Transverse colon (tissue), 4 donors: ENCODE results near the gene RASEF. TPM values are rescaled to one million over a fixed set of nuclear protein-coding genes. Genes with fewer than 3 reads are reported as not detected.

Experiments
- DNase-seq: peaks from one replicate; pipeline ENCODE4 v3.0.0-alpha.2; 2019
- H3K27ac ChIP-seq, 4 donors: fragments of 200-600 bp; sonication (generic); 2 replicates each; pipeline ENCODE4 v1.5.1; 2016 to 2018; ENCODE audit warnings: inconsistent platforms in 4 of 4
- H3K27me3 ChIP-seq: fragments of 200-600 bp; sonication (generic); 2 replicates; pipeline ENCODE4 v1.5.1; 2017; ENCODE audit warnings: inconsistent platforms
- H3K36me3 ChIP-seq, 4 donors: fragments of 200-600 bp; sonication (generic); 2 replicates each; pipeline ENCODE4 v1.5.1; 2017 to 2019; ENCODE audit warnings: inconsistent platforms in 4 of 4
- H3K4me1 ChIP-seq, 4 donors: fragments of 200-600 bp; sonication (generic); 2 replicates each; pipeline ENCODE4 v1.5.1; 2017 to 2020; ENCODE audit warnings: inconsistent platforms in 4 of 4
- H3K4me3 ChIP-seq, 4 donors: fragments of 200-600 bp; sonication (generic); 1 replicate in 1 of 4; 2 replicates in 3 of 4; pipeline versions ENCODE4 v1.5.1 to v1.6.1; 2017 to 2019; ENCODE audit warnings: inconsistent platforms in 4 of 4
- H3K9me3 ChIP-seq, 2 donors: fragments of 200-600 bp; sonication (generic); 2 replicates each; pipeline ENCODE4 v1.5.1; 2017 to 2019; ENCODE audit warnings: inconsistent platforms in 2 of 2
- EP300 ChIP-seq: sonication (generic); formaldehyde crosslinking; IDR thresholded peaks from one replicate; pipeline ENCODE4 v1.6.1; 2017; ENCODE audit warnings: antibody characterized with exemption, low read depth
- POLR2A ChIP-seq: fragments of 450-650 bp; IDR thresholded peaks from one replicate; pipeline ENCODE4 v1.6.1; 2016; ENCODE audit warnings: antibody characterized with exemption, mild to moderate bottlenecking, moderate library complexity
- POLR2AphosphoS5 ChIP-seq, 3 donors: sonication (generic); formaldehyde crosslinking; IDR thresholded peaks; one replicate each; pipeline ENCODE4 v1.6.1; 2016; ENCODE audit warnings: antibody characterized with exemption in 3 of 3
- WGBS, 2 donors: methylation state at CpG; one replicate each; pipeline ENCODE4 v1.1.5; 2018; ENCODE audit warnings: low coverage in 1 of 2; 5-methylcytosine and 5-hydroxymethylcytosine counted together
- in situ Hi-C, 4 donors: fragments of 200-750 bp; cut with MboI; loops; one replicate each; pipeline versions ENCODE4 v1.15.0 to v1.15.1; 2017; ENCODE audit warnings: low sequenced_read_pairs in 3 of 4, low pct_ligation_motif_present in 1 of 4, low pct_unique_long_range_greater_than_20kb in 1 of 4
- intact Hi-C: fragments of 100-400 bp; cut with DNase I; formaldehyde crosslinking; loops from one replicate; pipeline ENCODE4 v1.15.1; 2023; ENCODE audit warnings: low total_unique reads
- total RNA-seq, 4 donors: library from RNA; depleted of rRNA; stranded (reverse); fragments of >200 nt; gene quantifications; one replicate each; pipeline ENCODE4 v1.1.0, GENCODE V29; 2016
- TF ChIP-seq, protein P1 (sequence below), 5 experiments: fragments of 200-600 bp in 3 of 5; fragments of 450-650 bp in 2 of 5; sonication (generic) in 3 of 5; IDR thresholded peaks; 1 replicate in 2 of 5; 2 replicates in 3 of 5; pipeline ENCODE4 v1.5.1; 2016 to 2017; ENCODE audit warnings: antibody characterized with exemption in 5 of 5, inconsistent platforms in 3 of 5, mild to moderate bottlenecking in 2 of 5, moderate library complexity in 1 of 5

Gene RASEF
- total RNA-seq, 4 donors from 2014 or later: 69.9 to 189 (median 105) TPM

GRCh38 chr9:83020864-83021263, 42.1 kb downstream of the RASEF start:
- Histone ChIP-seq H3K27ac (no peak overlapping the region), H3K36me3 (no peaks in the 10 kb centered on the region), H3K4me3 (no peak overlapping the region), H3K27me3 (no peaks in the 10 kb centered on the region), H3K9me3 (no peaks in the 10 kb centered on the region), H3K4me1 (no peaks in the 10 kb centered on the region)
- TF ChIP-seq, protein P1, sequence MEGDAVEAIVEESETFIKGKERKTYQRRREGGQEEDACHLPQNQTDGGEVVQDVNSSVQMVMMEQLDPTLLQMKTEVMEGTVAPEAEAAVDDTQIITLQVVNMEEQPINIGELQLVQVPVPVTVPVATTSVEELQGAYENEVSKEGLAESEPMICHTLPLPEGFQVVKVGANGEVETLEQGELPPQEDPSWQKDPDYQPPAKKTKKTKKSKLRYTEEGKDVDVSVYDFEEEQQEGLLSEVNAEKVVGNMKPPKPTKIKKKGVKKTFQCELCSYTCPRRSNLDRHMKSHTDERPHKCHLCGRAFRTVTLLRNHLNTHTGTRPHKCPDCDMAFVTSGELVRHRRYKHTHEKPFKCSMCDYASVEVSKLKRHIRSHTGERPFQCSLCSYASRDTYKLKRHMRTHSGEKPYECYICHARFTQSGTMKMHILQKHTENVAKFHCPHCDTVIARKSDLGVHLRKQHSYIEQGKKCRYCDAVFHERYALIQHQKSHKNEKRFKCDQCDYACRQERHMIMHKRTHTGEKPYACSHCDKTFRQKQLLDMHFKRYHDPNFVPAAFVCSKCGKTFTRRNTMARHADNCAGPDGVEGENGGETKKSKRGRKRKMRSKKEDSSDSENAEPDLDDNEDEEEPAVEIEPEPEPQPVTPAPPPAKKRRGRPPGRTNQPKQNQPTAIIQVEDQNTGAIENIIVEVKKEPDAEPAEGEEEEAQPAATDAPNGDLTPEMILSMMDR (IDR thresholded peaks at IDR 0.05): no peak
- no peak for TF ChIP-seq POLR2A
- no peak for TF ChIP-seq EP300
- no peak for TF ChIP-seq POLR2AphosphoS5 (IDR thresholded peaks at IDR 0.05)
- intact Hi-C loops (no loop called here), in situ Hi-C loops (no loop called here)
- DNase-seq: no peak
- WGBS, 2 donors: 84 to 93% methylated on average over 2 of the region's 2 CpGs

GRCh38 chr9:83020327-83020726, 42.6 kb downstream of the RASEF start:
- no peak for DNase-seq
- no peaks in the 10 kb centered on the region for H3K9me3 ChIP-seq
- 79 to 85% methylated on average over 4 to 7 of the region's 7 CpGs for WGBS, 2 donors
- no peak overlapping the region for H3K27ac ChIP-seq
- H3K4me3 ChIP-seq: no peak overlapping the region
- in situ Hi-C loops (no loop called here), intact Hi-C loops (no loop called here)
- H3K27me3 ChIP-seq: no peaks in the 10 kb centered on the region
- no peaks in the 10 kb centered on the region for H3K4me1 ChIP-seq
- no peaks in the 10 kb centered on the region for H3K36me3 ChIP-seq
- no peak for TF ChIP-seq EP300
- TF ChIP-seq, protein P1 (IDR thresholded peaks at IDR 0.05): no peak
- no peak for TF ChIP-seq POLR2AphosphoS5 (IDR thresholded peaks at IDR 0.05)
- TF ChIP-seq POLR2A: no peak

DNA sequence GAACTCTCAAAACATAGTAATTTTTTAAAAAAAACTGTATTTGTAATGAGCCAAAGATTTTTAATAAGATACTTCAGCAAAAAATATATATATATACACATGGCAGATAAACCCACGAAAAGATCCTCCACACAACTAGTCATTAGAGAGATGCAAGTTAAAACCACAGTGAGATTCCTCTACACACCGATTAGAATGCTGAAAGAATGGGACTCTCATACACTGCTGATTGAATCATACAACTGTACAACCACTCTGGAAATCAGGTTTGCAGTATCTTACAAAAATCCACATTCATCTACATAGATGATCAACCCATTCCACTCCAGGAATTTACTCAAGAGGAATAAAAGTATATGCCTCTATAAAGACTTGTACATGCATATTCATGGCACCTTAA, 43.7 kb downstream of the RASEF start:
- no peaks in the 10 kb centered on the region for H3K27me3 ChIP-seq
- TF ChIP-seq EP300 (no peak), POLR2AphosphoS5 (IDR thresholded peaks at IDR 0.05) (no peak), POLR2A (no peak)
- TF ChIP-seq, protein P1 (IDR thresholded peaks at IDR 0.05): no peak
- H3K9me3 ChIP-seq: no peaks in the 10 kb centered on the region
- no peaks in the 10 kb centered on the region for H3K36me3 ChIP-seq
- no peak overlapping the region for H3K27ac ChIP-seq
- H3K4me3 ChIP-seq: no peak overlapping the region
- in situ Hi-C loops (no loop called here), intact Hi-C loops (no loop called here)
- WGBS, 2 donors: 54 to 85% methylated on average over 2 of the region's 2 CpGs
- no peak for DNase-seq
- no peaks in the 10 kb centered on the region for H3K4me1 ChIP-seq

- DNase-seq: no peak
- 83 to 86% methylated on average over 1 to 2 of the region's 2 CpGs for WGBS, 2 donors
- intact Hi-C loops: no loop called here
- H3K27me3 ChIP-seq: no peaks in the 10 kb centered on the region
- H3K4me1 ChIP-seq: peaks cover 0 to 17% (median 6%) of the 10 kb centered on the region in 4 donors
- no peaks in the 10 kb centered on the region for H3K9me3 ChIP-seq
- no peak overlapping the region for H3K4me3 ChIP-seq
- TF ChIP-seq EP300: no peak
- TF ChIP-seq POLR2A: no peak
- TF ChIP-seq, protein P1 (IDR thresholded peaks at IDR 0.05): no peak
- TF ChIP-seq POLR2AphosphoS5 (IDR thresholded peaks at IDR 0.05): no peak
- H3K36me3 ChIP-seq: no peaks in the 10 kb centered on the region
- H3K27ac ChIP-seq: no peak overlapping the region
- in situ Hi-C loops: no loop called here
These were observed 47.0 kb downstream of the RASEF start for GRCh38 chr9:83015897-83016296.
